ENCODE results near the gene ADRB2.

ADRB2 gene

DNA sequence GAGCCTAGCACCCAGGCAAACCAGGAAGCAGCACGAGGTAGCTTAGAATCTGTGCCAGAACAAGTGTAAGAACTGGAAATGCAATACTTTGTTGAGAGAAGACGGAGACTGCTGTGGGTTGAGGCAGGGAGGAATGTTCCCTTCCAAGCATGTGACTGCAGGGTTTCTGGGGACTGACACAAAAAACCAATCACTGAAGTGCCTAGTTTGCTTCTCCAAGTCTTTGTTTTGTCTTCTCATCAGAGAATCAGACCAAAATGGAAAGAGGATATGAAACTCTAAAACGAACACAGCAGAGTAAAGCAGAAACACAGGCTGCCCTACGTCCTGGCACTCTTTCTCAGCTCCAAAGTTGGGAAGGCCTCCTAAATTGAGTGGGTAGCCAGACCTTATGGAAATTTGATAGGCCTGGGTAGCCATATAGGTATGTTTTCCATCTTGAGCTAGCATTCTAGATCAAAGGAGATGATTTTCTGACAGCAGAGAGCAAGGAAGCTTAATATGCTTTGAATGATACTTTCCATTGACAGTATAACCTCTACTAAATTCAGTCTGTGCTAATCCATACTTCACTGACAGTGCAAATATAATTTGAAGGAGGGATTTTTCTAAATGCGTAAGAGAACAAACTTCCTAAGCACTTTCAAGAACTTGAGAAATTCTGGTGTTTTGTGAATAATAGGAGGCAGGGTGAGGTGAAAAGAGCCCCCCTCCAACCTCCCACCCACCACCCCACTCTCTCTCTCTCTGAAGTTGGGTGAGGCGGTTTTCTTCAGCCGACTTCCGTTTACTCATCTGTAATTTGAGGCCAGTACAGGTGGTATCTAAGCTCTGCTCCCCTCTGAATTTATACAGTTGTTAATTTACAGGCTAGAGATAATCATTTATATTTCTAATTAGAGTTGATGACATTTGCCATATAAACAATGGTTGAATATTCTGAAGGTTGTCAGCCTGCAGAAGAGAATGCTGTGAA, 5.5 kb downstream of the ADRB2 start:
- no peak for DNase-seq

DNA sequence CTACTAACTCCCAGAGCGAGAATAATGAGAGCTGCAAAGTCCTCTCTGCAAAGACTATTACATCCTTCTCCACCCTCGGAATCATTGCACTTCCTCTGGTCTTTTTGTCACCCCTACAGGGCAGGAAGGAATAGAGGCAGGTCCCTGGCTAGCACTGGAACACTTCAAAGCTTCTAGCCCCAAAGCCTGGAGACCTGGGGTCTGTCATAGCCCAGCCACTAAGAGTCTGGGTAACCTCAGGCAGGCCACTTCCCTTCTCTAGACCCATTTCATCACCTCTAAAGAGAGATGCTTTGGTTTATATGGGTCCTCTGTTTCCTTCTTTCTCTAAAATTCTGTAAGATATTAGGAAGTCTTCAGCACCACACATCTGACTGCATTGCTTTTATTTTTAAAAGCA, 6.7 kb downstream of the ADRB2 start:
- no peak for DNase-seq

DNA sequence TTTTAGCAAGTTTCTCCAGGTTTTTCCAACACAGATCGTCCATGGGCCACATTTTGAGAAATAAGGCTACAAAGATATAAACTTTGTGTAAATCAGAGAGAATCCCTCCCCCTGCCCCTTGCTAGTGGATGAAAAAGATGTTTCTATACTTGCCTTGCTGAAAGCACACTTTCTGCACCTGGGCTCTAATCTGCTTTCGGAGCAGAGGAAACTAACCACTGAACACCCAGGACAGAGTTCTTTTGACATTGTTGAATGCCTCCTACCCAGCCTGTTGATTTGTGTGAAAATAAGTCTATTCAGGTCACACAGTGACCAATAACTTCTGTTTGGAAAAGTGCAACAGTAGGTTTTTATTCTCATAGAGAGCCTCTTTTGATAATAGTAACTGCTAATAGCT, 7.5 kb downstream of the ADRB2 start:
- DNase-seq, result no peak

DNA sequence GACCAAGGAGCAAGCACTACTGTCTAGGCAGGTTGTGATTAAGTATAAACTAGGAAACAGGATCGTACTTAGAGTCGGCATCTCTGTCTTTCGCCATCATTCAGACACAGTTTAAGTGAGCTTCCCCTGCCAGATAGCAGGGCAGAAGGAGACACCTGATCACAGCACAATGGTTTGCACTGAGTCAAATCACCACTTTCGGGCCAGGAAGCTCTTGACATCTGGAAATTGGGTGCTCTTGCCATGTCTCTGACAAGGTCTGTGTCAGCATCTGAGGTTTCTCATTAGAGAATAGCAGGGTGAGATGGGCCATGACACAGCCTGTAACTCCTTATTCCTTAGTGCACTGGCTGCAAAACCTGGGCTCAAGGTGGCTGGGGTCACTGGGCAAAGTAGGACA, 8.3 kb downstream of the ADRB2 start:
- no peak for DNase-seq

DNA sequence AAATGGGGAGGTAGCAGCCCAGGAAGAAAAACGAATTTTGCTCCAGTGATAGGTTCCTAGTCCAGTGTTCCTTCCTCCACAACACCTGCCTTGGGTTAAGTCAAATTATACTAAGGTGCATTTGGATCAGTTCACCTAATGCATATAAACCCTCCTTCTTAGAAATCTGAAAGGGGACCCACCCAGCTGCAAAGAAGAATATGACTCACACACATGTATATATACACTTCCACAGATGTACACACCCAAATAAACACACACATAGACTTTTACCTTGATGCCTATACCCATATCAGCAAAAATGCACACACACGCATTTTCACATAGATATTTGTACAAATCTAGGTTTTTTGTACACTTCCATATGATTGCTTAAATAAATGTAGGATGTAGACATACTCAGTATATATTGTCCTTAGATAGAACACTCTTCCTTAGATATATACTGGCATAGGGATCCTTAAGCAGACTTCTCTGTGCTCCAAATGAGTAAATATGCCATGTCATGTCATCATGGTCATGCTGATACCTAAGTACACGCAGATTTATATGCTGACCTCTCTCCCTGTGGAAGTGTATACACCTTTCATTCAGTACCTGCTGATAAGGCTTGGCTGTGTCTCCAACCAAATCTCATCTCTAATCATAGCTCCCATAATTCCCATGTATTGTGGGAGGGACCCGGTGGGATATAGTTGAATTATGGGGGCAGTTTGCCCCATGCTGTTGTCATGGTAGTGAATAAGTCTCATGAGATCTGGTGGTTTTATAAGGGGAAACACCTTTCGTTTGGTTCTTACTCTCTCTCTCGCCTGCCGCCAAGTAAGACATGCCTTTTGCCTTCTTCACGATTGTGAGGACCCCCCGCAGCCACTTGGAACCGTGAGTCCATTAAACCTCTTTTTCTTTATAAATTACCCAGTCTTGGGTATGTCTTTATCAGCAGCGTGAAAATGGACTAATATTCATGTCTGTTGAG, 10.2 kb downstream of the ADRB2 start:
- DNase-seq, result no peak

DNA sequence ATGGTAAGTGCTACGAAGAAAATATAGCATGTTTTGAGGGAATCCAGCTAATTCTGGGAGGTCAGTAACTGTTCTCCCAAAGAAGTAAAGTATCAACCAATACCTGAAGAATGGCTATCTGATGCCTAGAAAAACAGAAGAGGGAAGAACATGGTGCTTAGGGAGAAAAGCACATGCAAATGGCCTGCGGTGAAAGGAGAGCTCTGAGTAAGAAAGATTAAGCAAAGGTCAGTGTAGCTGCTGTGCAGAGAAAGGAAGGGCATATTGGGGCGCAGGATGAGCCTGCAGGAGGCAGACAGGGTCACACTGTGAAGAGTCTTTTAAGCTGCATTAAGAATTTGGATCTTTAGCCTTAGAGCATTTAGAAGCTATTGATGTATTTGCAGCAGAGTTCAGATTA, 11.0 kb downstream of the ADRB2 start:
- DNase-seq, result no peak

DNA sequence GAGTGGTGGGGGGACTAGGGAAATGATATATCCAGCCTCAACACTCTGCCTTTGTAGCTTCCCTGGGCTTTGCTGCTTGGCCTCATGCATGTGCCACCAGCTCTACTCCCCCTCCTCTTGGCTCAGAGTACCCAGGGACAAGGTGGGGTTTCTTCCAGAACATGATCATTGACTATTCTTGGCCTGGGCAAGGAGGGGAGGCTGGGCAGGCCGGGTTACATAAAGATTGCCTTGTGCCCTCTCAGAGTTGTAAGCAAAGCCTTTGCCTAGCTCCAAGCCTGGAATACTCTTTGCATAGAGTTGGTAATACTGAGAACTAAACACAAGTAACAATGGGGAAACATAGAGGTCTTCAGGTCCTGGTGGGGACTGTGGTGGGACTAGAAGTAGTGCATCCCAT, 11.9 kb downstream of the ADRB2 start:
- no peak for DNase-seq

DNA sequence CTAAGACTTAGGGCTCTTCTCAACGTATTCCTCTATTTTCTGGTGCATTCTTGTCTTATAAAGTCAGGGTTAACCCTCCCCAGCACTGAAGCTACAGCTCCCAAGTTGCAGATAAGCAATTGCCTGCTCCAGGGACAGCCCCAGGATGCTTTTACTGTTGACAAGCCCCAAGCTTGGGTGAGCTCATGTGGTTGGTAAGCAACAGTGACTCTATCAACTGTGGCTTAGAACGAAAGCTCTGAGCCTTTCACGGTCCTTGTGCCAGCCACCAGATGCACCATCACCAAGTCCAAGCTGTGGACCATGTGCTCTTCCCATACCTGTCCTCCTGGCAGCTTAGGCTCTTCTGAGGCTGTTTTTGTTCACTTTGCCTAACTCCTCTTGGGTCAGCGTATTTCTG, 13.5 kb downstream of the ADRB2 start:
- DNase-seq, result no peak

DNA sequence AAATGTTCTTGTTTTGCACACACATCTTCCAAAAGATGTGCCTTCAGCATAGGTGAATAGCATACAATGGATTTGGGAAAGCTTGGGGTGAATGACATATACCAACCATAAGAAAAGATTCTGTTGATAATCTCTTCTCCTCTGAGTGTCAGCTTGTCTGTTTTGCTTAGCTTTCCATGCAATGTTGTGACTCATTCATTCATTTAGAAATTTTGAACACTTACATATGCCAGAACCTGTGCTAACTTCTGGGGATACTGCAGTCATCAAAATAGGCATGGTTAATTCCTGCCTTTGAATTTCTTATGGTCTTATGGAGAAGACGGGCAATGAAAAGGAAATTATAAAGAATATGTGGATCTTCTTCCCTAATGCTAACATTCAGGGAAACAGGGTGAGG, 14.1 kb downstream of the ADRB2 start:
- peak; percentile 11 for DNase-seq

DNA sequence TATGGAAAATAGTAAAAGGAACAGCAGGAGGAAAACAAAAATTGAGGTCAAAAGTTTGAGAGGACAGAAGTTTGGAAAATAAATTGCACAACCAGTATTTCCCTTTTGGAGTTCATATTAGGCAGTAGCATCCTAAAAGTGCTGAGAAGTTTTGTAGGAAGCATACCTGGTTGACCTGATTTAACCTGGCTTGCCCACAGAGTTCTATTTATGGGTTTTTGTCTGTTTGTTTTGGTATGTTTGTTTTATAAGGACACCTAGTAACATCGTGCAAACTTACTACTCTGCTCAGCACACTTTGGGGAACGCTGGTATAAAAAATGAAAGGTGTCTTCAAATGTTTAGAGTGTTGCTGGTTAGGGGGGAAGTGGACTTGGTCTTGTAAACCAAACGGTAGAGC, 15.1 kb downstream of the ADRB2 start:
- DNase-seq, result no peak

DNA sequence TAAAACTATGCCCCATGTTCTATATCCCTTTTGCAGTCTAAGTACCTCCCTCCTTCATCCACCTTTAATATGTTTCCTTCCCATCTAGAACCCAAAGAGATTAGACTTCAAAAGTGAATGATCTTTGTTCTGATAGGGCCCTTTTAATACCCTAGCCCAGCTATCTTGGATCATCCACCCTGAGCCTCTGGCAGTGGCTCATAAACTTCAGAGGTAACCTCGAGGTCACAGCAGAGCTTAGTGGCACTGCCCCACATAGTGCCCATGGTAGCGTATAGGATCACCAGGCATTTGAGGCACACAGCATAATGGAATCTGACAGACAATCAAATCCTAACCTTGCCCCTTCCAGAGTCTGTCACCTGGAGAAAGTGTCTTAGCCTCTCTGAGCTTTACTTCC, 15.8 kb downstream of the ADRB2 start:
- no peak for DNase-seq

DNA sequence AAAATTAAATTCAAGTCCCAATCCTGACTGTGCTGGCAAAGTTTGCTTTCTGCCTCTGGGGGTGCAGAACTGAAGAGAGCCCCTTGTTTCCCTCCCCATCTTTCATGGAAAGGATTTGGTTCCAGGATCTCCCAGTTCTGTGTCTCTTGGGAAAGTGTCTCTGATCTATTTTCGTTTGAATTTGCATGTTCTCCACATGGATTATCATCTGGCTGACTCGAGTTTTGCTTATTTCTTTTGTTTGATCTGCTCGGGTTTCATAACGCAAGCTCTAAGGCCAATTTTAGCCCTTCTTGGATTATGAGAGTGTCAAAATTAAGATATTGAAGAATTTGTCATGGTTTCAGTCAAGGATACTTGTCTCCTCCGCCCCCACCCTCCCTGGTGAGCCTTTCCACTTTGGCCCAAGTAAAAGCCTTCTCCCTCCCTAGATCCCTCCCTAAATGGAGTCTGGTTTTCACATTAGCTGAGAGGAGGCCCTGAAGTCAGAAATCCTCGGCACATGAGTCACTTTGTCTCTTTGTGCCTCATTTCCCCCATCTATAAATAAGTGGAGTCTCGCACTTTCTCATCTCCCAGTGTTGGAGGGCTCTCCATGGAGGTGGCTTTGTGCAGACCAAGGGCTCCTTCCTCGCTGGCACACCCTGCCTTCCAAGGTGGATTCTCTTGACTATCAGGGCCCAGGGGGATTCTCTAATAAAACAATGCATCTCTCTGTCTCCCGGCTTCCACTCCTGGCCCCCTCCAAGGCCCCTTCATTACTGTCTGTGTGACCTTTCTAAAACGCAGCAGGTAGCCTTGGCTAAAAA, 17.3 kb downstream of the ADRB2 start:
- peak; percentile 23 for DNase-seq

DNA sequence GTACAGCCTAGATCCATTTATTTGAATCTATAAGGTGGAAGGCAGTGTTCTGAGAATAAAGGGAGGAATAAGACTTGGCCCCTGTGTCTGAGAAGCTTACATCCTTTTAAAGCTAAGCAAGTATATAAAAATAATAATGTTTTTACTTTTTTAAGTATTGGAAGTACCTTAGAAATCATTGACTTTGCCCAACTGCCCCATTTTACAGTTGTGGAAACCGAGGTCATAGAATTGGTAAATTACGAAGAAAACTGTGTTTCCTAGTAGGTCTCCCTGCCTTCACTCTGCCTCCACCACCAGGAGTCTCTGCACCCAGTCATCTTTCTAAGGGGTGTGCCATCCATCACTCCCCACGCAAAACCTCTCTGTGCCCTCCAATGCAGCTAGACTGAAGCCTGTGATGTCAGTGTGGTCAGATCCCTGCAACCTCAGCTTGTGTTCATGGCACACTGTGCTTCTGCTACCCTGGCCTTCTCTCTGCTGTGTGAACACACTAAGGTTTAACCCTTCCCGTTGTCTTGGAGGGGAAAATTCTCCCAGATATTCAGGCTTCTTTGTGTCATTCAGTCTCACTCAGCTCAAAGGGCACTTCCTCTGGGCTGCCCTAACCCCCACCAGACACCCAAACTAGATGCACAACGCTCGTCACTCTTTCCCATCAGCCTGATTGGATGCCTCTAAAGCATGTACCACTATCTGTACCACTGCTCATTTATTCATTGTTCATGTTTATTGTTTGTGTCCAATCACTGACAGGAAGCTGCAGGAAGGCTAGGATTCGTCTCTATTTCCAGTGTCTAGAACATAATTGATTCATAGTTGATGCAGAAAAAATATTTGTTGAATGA, 18.2 kb downstream of the ADRB2 start:
- no peak for DNase-seq

DNA sequence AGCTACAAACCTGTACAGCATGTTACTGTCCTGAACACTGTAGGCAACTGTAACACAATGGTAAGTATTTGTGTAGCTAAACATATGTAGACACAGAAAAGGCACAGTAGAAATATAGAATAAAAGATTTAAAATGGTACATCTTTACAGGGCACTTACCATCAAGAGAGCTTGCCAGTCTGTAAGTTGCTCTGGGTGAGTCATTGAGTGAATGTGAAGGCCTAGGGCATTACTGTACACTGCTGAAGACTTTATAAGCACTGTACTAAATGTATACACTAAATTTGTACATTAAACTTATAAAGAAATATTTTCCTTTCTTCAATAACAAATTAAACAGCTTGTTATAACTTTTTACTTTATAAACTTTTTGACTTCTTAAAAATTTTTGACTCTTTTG, 20.5 kb downstream of the ADRB2 start:
- DNase-seq, result no peak

DNA sequence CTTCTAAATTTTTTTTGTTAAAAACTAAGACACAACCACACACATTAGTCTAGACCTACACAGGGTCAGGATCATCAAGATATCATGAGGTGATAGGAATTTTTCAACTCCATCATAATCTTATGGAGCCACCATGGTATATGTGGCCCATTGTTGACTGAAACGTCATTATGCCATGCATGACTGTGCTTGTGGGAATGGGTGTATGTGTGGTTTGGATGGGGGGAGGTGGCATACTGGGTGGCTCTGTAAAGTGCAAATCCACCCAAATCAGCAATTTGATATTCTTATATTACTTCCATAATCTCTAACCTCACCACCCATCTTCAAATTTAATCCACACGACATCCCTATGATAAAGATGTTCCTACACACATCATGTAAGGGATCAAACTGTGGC, 21.0 kb downstream of the ADRB2 start:
- DNase-seq, result no peak

DNA sequence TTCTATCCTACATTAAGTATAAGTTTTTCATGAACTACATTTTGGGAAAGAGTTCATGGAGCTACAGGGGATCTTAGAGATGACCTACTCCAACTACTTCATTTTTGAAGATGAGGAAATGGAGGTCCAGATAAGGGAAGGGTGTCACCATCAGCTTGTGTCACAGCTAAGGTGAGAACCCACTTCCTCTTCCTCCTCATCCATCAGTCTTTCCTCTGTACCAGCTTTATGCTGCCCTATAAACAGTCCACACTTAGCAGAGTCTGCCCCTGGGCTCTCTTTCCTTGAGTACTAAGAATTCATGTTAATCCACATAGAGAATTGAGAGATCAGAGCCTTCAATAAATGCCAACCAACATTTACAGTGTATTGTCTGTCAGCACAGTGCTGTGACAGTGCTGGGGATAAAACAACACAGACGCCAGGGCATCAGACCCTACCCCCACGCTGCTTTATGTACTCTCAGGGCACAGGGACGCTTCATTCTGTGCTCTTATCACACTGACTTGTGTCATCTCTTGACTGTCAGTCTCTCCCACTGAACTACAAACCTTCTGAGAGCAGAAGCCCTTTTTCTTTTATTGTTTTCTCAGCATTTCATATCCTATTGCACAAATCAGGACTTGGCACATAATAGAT, 22.1 kb downstream of the ADRB2 start:
- no peak for DNase-seq

DNA sequence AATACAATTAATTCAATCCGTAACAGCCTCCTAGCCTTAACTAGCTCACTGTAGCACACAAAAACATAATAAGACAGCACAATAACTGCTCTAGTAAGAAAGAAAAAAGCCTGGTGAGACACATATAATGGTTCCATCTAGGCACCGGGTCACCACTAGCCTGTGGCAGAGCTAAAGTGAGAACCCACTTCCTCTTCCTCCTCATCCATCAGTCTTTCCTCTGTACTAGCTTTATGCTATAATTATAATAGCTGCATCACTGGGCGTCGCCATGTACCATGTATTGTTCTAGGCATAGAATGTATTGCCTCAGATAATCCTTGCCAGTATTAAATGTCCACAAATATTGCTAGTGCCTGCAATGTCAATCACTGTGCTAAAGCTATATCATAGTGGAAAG, 23.1 kb downstream of the ADRB2 start:
- no peak for DNase-seq

DNA sequence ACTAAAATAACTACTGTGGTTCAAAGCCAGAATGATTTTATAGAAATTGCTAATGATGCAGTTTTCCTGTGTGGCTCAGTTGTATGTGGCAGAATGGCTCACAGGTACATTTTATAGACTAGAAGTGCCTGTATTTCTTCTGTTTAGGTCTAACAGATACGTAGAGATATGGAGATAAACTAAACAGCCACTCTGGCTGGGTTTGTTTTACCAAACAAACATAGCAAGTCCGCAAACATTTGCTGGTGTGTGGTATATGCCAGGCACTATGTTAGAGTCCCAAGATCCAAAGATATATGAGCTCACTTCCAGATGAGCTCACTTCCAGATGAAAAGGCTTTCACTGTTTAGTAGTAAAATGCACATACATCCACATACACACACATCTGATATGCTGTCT, 24.4 kb downstream of the ADRB2 start:
- no peak for DNase-seq

DNA sequence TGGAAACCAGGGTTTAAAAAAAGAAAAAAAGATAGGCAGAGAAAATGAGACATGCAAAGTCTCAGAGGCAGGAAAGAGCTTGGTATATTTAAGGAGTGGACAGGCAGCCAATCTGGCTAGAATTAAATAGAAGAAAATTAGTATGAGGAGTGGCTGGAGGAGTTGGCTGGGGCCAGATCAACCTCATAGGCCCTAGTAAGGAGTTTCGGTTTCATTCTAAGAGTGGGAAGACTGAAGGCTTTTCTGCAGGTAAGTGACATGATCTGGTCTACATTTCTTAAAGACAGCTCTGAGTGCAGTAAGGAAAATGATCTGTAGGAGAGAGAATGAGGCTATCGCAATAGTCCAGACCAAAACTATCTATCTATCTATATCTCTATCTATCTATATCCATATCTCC, 27.5 kb downstream of the ADRB2 start:
- DNase-seq, result no peak

DNA sequence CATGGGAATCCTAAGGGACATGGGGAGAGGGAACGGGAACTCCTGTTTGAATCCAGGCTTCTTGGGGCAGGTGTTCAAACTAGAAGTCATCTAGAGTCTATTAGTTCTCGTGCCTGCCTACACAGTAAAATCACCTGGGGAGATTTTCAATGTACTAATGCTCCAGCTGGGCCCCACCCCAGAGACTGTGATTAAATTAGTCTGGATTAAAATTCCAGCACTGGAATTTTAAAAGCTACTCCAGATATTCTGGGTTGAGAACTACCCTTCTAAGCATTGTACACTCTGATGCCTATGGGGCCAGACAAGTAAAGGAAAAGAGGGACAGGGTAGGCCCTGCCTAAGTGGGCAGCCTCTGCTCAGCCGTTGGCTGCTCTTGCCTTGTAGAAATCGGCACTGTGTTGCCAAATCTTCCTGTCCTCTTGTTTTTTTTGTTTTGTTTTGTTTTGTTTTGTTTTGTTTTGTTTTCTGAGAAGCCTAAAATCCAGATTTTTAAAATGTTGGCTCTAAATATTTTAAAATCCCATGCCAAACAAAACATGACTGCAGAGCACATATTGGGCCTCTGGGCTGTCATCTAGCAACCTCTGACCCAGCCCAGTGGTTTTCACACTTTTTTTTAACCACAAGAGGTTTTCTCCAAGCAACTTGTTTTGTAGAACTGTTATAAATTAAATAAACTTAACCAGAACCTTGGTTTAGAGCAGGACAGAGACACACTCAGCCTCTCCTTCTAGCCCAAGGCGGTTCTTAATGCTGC, 29.0 kb downstream of the ADRB2 start:
- DNase-seq, result no peak

DNA sequence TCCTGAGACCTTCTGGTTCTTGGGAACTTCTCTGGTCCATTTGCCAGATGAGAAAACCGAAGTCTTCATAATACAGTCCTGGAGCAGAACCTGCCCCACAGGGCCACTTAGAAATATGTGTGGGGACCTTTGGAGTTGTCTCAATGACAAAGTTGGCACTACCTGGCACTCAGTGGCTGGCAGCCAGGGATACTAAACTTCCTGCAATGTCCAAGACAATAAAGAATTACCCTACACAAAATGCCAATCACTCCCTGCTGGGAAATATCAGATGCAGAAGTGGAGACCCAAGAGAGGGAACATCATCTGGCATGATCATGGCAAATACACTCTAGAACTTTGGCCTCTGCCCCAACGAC, 29.6 kb downstream of the ADRB2 start:
- no peak for DNase-seq

Data from fibroblast of upper back skin (primary cell).